H9 (cell line): Measurements from ENCODE around the gene FAM177B. TPM values are rescaled to one million over a fixed set of nuclear protein-coding genes. Genes with fewer than 3 reads are reported as not detected.

ENCODE experiments used
- DNase-seq: peaks from one replicate; pipeline ENCODE4 v3.0.0-alpha.2; 2017
- H2AFZ ChIP-seq: one replicate; pipeline ENCODE4 v1.6.1; 2013; ENCODE audit warnings: mild to moderate bottlenecking, low read length, control low read depth, moderate library complexity
- H2AK5ac ChIP-seq: 2 replicates; pipeline ENCODE4 v1.6.1; 2013; ENCODE audit warnings: low read length, control low read depth, mixed read lengths; ENCODE audit not compliant: insufficient read length
- H2BK120ac ChIP-seq: one replicate; pipeline ENCODE4 v1.6.1; 2013; ENCODE audit warnings: low read depth, mild to moderate bottlenecking, low read length, control low read depth, inconsistent platforms; ENCODE audit not compliant: poor library complexity, severe bottlenecking
- H2BK12ac ChIP-seq: 2 replicates; pipeline ENCODE4 v1.6.1; 2013; ENCODE audit warnings: low read length, control low read depth, mixed read lengths, low read depth; ENCODE audit not compliant: insufficient read length
- H2BK15ac ChIP-seq: 2 replicates; pipeline ENCODE4 v1.6.1; 2013; ENCODE audit warnings: low read depth, low read length, control low read depth
- H2BK20ac ChIP-seq: one replicate; pipeline ENCODE4 v1.6.1; 2013; ENCODE audit warnings: low read depth, mild to moderate bottlenecking, low read length, control low read depth, inconsistent platforms; ENCODE audit not compliant: poor library complexity, severe bottlenecking
- H2BK5ac ChIP-seq: 2 replicates; pipeline ENCODE4 v1.6.1; 2013; ENCODE audit warnings: low read length, control low read depth, mixed read lengths; ENCODE audit not compliant: insufficient read length
- H3K14ac ChIP-seq: 2 replicates; pipeline ENCODE4 v1.6.1; 2013; ENCODE audit warnings: low read length, control low read depth; ENCODE audit not compliant: insufficient read depth
- H3K18ac ChIP-seq: 2 replicates; pipeline ENCODE4 v1.6.1; 2013; ENCODE audit warnings: low read depth, mild to moderate bottlenecking, mixed read lengths, low read length, control low read depth; ENCODE audit not compliant: insufficient read length
- H3K23ac ChIP-seq: 2 replicates; pipeline ENCODE4 v1.6.1; 2013; ENCODE audit warnings: low read length, control low read depth, mixed read lengths, low read depth; ENCODE audit not compliant: insufficient read length
- H3K23me2 ChIP-seq: 2 replicates; pipeline ENCODE4 v1.6.1; 2013; ENCODE audit warnings: low read depth, mild to moderate bottlenecking, mixed read lengths, low read length, control low read depth; ENCODE audit not compliant: insufficient read length, poor library complexity, severe bottlenecking
- H3K27ac ChIP-seq: 2 replicates; pipeline ENCODE4 v1.5.1; 2013; ENCODE audit warnings: low read length, control low read depth, mixed read lengths, low read depth; ENCODE audit not compliant: insufficient read length
- H3K27me3 ChIP-seq: 2 replicates; pipeline ENCODE4 v1.6.1; 2013; ENCODE audit warnings: low read length, control low read depth, inconsistent platforms; ENCODE audit not compliant: insufficient read depth
- H3K4ac ChIP-seq: 2 replicates; pipeline ENCODE4 v1.6.1; 2013; ENCODE audit warnings: low read depth, mild to moderate bottlenecking, control low read depth, inconsistent platforms, low read length, moderate library complexity
- H3K4me1 ChIP-seq: 2 replicates; pipeline ENCODE4 v1.6.1; 2013; ENCODE audit warnings: low read length, control low read depth, inconsistent platforms; ENCODE audit not compliant: insufficient read depth
- H3K4me2 ChIP-seq: 2 replicates; pipeline ENCODE4 v1.6.1; 2013; ENCODE audit warnings: low read length, control low read depth, mixed read lengths; ENCODE audit not compliant: insufficient read length, insufficient read depth
- H3K56ac ChIP-seq: 2 replicates; pipeline ENCODE4 v1.6.1; 2013; ENCODE audit warnings: low read depth, mild to moderate bottlenecking, mixed read lengths, low read length, control low read depth; ENCODE audit not compliant: insufficient read length
- H3K79me1 ChIP-seq: 2 replicates; pipeline ENCODE4 v1.6.1; 2013; ENCODE audit warnings: low read depth, mild to moderate bottlenecking, moderate library complexity, low read length, control low read depth, inconsistent platforms; ENCODE audit not compliant: insufficient read depth, poor library complexity, severe bottlenecking
- H3K79me2 ChIP-seq: 2 replicates; pipeline ENCODE4 v1.6.1; 2013; ENCODE audit warnings: low read length, control low read depth, inconsistent platforms; ENCODE audit not compliant: insufficient read depth
- H3K9ac ChIP-seq: 2 replicates; pipeline ENCODE4 v1.6.1; 2013; ENCODE audit warnings: low read length, control low read depth, mixed read lengths; ENCODE audit not compliant: insufficient read length; ENCODE audit errors: extremely low read depth
- H3K9me3 ChIP-seq: one replicate; pipeline ENCODE4 v1.6.1; 2013; ENCODE audit warnings: low read depth, low read length, inconsistent platforms; ENCODE audit not compliant: control insufficient read depth
- H3T11ph ChIP-seq: one replicate; pipeline ENCODE4 v1.6.1; 2013; ENCODE audit warnings: mild to moderate bottlenecking, low read length, control low read depth, inconsistent platforms
- H4K20me1 ChIP-seq: one replicate; pipeline ENCODE4 v1.6.1; 2013; ENCODE audit not compliant: control insufficient read depth, insufficient read length, insufficient read depth
- H4K5ac ChIP-seq: 2 replicates; pipeline ENCODE4 v1.6.1; 2013; ENCODE audit warnings: low read depth, mild to moderate bottlenecking, mixed read lengths, low read length, control low read depth; ENCODE audit not compliant: insufficient read length
- H4K8ac ChIP-seq: replicated peaks from 2 replicates; pipeline ENCODE4 v1.6.1; 2013; ENCODE audit warnings: low read length, control low read depth, mixed read lengths, low read depth; ENCODE audit not compliant: insufficient read length
- H4K91ac ChIP-seq: 2 replicates; pipeline ENCODE4 v1.6.1; 2013; ENCODE audit warnings: low read depth, mild to moderate bottlenecking, moderate library complexity, mixed read lengths, low read length, control low read depth; ENCODE audit not compliant: insufficient read length
- H3K27ac Mint-ChIP-seq, 3 experiments: 2 replicates in 2 of 3; 3 replicates in 1 of 3; pipeline ENCODE4 v1.8.0; 2020 to 2021; ENCODE audit warnings: mixed read lengths in 3 of 3, mild to moderate bottlenecking in 1 of 3, moderate library complexity in 1 of 3
- H3K27me3 Mint-ChIP-seq: 2 replicates; pipeline ENCODE4 v1.8.0; 2021; ENCODE audit warnings: low read depth, mild to moderate bottlenecking, moderate library complexity, mixed read lengths
- H3K36me3 Mint-ChIP-seq, 3 experiments: 2 replicates in 2 of 3; 3 replicates in 1 of 3; pipeline ENCODE4 v1.8.0; 2020 to 2021; ENCODE audit warnings: low read depth in 3 of 3, mixed read lengths in 3 of 3; ENCODE audit not compliant: insufficient read depth in 1 of 3
- H3K4me1 Mint-ChIP-seq, 2 experiments: 2 replicates each; pipeline ENCODE4 v1.8.0; 2020; ENCODE audit warnings: mixed read lengths in 2 of 2
- H3K4me3 Mint-ChIP-seq, 2 experiments: 2 replicates in 1 of 2; 3 replicates in 1 of 2; pipeline ENCODE4 v1.8.0; 2020 to 2021; ENCODE audit warnings: mild to moderate bottlenecking in 2 of 2, mixed read lengths in 2 of 2, moderate library complexity in 1 of 2
- H3K9me3 Mint-ChIP-seq, 2 experiments: 2 replicates in 1 of 2; 3 replicates in 1 of 2; pipeline ENCODE4 v1.8.0; 2020; ENCODE audit warnings: mild to moderate bottlenecking in 2 of 2, mixed read lengths in 2 of 2, moderate library complexity in 1 of 2
- WGBS: extraction: QIAGEN DNeasy Blood & Tissue Kit; methylation state at CpG from one replicate; pipeline ENCODE4 v1.1.7; 2013; ENCODE audit warnings: missing lambda C conversion rate, low lambda C conversion rate, mixed read lengths; ENCODE audit not compliant: insufficient read length; ENCODE audit errors: extremely low coverage; 5-methylcytosine and 5-hydroxymethylcytosine counted together
- total RNA-seq: library from RNA; stranded (reverse); gene quantifications from 2 replicates; pipeline ENCODE4 v1.2.1, GENCODE V29; 2021
- TF ChIP-seq, protein P1 (sequence below): fragments of 200-600 bp; sonication (generic); conservative IDR thresholded peaks from 3 replicates; pipeline ENCODE4 v1.8.0; 2021; ENCODE audit warnings: antibody characterized with exemption, mild to moderate bottlenecking

Gene FAM177B
- total RNA-seq, 1 experiment from 2014 or later = not detected

DNA sequence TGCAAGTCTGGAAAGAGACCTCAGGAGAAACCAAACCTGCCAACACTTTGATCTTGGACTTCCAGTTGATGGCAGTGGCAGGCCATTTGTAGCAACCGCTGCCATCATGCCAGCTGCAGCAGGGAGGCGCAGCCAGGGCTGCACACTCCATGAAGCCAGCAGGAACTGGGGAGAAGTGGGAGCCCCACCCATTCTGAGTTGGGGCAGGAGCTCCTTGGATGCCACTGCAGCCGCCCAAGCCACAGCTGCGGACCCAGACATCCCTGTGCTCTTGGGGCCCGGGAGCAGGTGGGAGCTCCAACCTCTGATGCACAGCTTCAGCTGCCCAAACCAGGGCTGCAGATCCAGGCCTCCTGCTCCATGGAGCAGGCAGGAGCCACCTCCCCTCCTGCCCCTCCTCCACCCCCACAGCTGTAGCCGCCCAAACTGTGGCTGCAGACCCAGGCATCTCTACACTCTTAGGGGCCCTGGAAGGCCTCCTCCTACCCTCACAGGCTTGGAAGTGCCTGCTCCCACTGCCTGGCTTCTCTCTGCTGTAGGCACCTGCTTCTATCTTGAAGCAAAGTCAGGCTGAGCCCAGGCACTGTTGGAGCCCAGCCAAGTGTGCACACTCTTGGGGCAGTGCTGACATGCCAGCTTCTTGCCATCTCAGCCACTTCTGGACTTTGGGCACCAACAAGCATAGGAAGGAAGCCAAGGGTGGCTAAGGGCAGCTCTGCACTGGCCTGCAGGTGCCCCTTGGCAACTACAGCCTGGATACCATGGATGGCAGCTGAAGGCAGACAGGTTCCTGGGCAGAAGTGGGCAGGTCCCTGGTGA lies 57.9 kb downstream of the FAM177B start:
- no peak overlapping the region for H3K4me3 Mint-ChIP-seq
- Histone ChIP-seq H3K79me1 (no peaks in the 10 kb centered on the region), H3K18ac (no peak overlapping the region), H2BK15ac (no peak overlapping the region), H2BK20ac (no peak overlapping the region), H2BK12ac (no peak overlapping the region), H4K8ac (no peak overlapping the region), H3K79me2 (no peaks in the 10 kb centered on the region), H4K20me1 (no peaks in the 10 kb centered on the region), H3K56ac (no peak overlapping the region), H3K14ac (no peak overlapping the region), H2AK5ac (no peak overlapping the region), H4K5ac (no peak overlapping the region), H3K4ac (no peak overlapping the region), H3K4me1 (no peaks in the 10 kb centered on the region), H3K27me3 (no peaks in the 10 kb centered on the region), H3K23me2 (no peaks in the 10 kb centered on the region), H3K9me3 (no peaks in the 10 kb centered on the region), H3K9ac (no peak overlapping the region), H3K27ac (no peak overlapping the region), H3K23ac (no peak overlapping the region), H2BK120ac (no peak overlapping the region), H2AFZ (no peak overlapping the region), H2BK5ac (no peak overlapping the region), H3K4me2 (no peak overlapping the region), H4K91ac (no peak overlapping the region), H3T11ph (no peak overlapping the region)
- H3K4me1 Mint-ChIP-seq = peaks cover 0 to 5% of the 10 kb centered on the region in 2 experiments; a peak in 1 of 4 replicates
- TF ChIP-seq, protein P1, sequence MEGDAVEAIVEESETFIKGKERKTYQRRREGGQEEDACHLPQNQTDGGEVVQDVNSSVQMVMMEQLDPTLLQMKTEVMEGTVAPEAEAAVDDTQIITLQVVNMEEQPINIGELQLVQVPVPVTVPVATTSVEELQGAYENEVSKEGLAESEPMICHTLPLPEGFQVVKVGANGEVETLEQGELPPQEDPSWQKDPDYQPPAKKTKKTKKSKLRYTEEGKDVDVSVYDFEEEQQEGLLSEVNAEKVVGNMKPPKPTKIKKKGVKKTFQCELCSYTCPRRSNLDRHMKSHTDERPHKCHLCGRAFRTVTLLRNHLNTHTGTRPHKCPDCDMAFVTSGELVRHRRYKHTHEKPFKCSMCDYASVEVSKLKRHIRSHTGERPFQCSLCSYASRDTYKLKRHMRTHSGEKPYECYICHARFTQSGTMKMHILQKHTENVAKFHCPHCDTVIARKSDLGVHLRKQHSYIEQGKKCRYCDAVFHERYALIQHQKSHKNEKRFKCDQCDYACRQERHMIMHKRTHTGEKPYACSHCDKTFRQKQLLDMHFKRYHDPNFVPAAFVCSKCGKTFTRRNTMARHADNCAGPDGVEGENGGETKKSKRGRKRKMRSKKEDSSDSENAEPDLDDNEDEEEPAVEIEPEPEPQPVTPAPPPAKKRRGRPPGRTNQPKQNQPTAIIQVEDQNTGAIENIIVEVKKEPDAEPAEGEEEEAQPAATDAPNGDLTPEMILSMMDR = peak; percentile 33; the same call in 2 of the 3 replicates
- DNase-seq = peak; percentile 31
- WGBS = no CpG with 5 or more reads among the region's 6 CpGs
- H3K27ac Mint-ChIP-seq = no peak overlapping the region
- no peaks in the 10 kb centered on the region for H3K36me3 Mint-ChIP-seq
- peaks cover 6% of the 10 kb centered on the region for H3K27me3 Mint-ChIP-seq
- peaks cover 0 to 5% of the 10 kb centered on the region in 2 experiments; a peak in 3 of 5 replicates for H3K9me3 Mint-ChIP-seq
